T-helper 1 cell (primary cell): ENCODE results near the gene TEDDM1.
"Not testable (repeated sequence)": the region's sequence is repeated elsewhere in the genome, so short reads cannot be mapped to it uniquely, and the experiment has no call there.

Experiments
- DNase-seq, 5 donors: peaks; one replicate each; pipeline ENCODE4 v3.0.0-alpha.2; 2012 to 2020
- total RNA-seq, 4 donors: gene quantifications; one replicate each; lab custom pipeline; 2026; lab: John Stamatoyannopoulos, UW

TEDDM1 gene, protein sequence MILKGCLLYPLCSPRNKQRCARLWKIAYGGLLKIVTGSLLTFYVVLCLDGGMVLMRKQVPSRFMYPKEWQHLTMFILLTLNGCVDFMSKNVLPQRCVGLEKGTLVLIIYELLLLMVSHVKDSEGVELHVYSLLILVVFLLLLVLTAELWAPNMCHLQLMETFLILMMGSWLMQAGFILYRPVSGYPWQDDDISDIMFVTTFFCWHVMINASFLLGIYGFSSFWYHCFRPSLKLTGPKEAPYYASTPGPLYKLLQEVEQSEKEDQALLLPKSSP
- total RNA-seq = 0 to 0.15 (median 0) reads per million in 4 donors

DNA sequence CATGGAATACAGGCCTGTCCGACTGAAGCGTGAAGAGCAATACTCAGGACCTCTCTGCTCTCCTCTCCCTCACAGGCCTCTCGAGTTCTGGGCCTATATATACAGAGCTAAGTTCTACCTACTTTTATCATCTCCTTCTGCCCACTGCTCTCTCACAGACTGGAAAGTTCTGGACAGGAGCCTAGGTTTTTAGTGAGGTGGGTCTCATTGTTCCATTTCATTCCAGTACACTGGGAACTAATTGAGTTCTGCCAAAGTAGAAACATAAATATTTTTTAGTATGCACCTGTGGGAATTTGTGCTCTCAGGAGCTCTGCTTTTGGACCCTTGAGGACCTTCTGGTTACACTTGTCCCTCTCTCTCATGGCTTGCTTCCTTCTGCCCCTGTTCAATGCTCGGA is at the start of gene TEDDM1:
TSS of gene TEDDM1 (minus strand) at position 101 of the 400 bp plus-strand sequence. CDS start 182 bp downstream, outside the sequence.
- no peak for DNase-seq

DNA sequence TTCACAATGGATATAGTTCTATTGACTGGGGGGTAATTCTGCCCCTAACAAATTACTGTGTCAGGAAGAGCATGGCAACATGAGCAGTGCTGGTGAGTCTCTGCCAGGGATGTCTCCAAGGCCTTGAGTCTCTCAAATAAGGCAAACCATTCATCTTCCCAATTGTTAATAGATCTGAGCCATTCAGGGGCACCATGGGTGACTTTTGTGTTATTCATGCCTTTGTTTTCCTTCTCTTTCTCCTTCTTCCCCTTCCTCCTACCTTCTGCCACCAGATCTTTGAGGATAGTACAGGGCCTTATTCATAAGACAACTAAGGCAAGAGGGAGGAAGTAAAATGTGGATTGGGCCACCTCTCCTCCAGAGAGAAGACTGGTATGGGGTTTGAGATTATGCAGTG is 49.6 kb upstream of the TEDDM1 start, which contains the start of gene RGSL1:
TSS of gene RGSL1 (plus strand) at position 60 of the 400 bp plus-strand sequence. CDS start at position 80, 20 bp downstream.
- no peak for DNase-seq

DNA sequence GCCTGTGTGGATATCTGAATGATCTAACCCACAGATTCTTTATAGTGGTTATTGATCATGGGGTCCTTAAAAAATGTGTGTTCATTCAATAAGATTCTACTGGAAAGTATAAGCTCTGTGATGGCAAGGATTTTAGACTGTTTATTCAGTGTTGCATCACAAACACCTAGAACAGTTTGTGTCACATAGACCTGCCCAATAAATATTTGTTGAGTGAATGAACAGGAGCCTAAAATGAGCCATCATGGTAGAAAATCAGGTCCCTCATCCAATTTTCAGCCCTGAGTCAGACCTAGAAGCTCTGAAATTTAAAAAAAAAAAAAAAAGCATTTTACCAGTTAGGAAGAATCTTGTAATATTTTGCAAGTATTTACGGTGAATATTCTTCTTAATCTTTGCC is 47.2 kb upstream of the TEDDM1 start:
- no peak for DNase-seq

DNA sequence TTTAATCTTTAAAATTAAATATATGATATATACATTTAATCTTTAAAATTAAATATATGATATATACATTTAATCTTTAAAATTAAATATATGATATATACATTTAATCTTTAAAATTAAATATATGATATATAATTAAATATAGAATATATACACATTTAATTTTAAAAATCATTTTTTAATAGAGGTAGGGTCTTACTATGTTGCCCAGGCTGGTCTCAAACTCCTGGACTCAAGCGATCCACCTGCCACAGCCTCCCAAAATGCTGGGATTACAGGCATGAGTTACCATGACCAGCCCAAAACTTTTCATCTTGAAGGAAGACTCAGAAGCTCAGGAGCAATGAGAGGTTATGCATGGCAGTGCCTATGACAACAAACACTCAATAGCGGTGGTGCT is 46.7 kb upstream of the TEDDM1 start:
- not testable (repeated sequence) for DNase-seq

DNA sequence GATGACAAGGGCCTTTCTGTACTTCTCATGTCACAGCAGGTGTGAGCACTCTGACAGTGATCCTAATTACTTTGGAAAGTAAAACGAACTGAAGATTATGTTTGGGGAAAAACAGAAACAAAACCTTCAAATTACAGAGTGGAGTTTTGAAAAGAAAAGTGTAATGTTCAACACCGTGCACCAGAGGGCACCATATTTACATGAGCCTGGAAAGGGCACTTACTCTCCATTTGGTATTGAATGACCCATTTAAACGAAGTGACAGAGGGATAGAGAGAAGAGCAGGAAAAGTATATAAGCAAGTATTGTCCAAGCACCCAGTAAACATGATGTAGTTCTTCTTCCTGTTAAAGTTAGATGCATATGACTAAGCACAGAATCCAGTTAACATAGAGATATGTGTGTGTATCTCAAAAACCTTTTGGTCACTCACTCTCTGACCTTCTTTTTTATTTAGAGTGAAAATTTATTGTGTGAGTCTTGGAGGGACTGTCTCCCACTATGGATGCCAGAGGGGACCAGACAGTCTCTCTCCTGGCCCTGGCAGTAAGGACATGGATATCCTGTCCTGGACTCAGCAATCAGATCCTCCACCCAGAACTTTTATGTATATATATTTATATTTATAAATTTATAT is 45.7 kb upstream of the TEDDM1 start:
- DNase-seq = peak in 2 of 5 donors; percentile 10 to 42

DNA sequence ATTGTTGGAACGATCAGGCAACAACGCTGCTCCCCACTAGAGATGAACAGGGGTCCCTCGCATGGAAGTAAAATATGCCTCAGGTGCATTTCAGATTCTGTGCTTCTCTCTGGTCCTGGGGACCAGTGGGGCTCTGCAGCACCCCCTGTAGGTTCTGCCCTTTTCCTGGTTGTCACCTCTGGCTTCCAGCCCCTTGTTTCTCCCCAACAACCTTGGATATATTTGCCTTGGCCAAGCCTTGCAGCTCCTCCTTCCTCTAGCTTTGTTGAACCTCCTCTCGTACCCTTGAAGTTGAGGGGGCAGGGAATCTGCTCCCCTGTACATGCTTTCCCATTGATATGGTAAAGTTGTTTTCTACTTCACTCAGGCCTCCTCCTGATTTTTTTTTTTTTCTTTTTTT is 44.0 kb upstream of the TEDDM1 start:
- DNase-seq = no peak

DNA sequence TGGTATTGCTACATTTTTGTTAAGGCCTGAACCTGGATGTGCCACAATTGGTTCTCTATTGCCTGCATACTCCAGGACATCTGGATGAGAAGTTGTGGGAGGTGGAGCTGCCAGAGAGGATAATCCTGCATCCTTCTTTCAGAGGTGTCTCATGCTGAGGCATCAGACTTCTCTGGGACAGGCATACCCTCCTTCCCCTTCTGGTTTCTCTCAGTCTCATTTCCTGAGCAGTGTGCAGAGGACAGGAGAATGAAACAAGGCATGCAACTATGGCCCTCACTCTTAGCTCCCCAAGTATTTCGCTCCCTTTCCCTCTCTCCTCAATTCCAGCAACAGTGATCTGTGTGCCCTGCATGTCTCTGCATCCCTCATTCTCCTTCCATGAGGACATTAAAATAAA is 41.9 kb upstream of the TEDDM1 start:
- DNase-seq = no peak

DNA sequence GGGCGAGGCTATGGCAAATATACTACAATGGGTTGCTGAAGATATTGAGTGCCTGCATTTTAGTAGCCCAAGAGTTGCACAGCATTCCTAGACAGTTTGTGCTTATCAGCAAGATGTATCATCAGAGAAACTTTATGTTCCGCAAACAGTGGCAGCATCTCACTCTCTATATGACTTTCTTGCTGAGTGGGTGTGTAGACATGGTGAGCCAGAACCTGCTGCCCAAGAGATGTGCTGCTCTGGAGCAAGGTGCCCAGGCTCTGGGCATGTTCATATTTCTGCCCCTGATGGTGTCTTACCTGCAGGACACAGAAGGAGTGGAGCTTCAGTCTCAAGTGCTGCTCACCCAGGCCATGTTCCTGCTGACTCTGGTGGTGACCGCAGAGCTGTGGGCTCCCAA is 41.3 kb upstream of the TEDDM1 start:
- no peak for DNase-seq

DNA sequence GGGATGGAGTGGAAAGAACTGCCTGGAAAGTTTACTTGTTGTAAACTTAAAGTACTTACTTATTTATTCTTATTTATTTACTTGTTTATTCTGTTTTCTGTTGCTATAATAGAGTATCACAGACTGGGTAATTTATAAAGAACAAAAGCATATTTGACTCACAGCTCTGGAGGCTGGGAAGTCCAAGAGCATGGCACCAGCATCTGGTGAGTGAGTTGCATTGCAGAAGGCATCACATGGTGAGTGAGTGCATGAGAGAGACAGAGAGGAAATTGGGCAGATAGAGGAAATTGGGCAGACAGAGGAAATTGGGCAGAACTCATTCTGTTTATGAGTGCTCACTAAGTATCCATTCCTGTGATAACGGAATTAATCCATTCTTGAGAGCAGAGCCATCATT is 37.9 kb upstream of the TEDDM1 start:
- DNase-seq = no peak

DNA sequence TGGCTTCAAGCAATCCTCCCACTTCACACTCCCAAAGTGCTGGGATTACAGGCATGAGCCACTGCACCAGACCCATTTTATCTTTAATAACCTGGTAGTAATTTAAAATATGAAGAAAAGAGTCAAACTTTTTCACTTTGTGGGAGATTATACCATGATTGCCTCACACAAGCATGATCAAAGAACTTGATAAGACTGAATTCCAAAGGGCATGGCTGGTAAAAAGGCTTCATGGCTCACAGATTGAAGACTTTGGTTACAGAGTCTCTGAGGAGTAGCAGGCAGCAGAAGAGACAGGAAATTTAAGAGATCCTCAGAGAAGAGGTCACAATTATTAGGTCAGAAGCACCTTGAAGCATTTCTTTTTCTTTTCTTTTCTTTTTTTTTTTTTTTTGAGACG is 33.1 kb upstream of the TEDDM1 start:
- no peak for DNase-seq

DNA sequence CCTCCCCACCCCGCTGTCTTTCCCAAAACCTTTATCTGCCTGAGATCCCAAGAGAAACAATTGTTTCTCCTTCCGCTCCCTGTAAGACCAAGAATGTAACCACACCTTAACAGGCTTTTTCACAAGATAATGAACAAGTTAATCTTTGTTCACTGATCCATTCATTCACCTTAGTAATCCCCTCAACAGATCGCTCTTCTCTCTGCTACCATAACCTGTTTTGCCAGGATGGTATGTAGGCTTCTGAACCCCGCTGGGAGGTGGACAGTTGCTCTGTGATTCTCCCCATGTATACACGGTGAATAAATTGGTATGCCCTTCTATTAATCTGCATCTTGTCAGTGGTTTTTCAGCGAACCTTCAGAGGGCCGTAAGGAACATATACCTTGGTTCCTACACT is 30.8 kb upstream of the TEDDM1 start:
- DNase-seq = no peak

DNA sequence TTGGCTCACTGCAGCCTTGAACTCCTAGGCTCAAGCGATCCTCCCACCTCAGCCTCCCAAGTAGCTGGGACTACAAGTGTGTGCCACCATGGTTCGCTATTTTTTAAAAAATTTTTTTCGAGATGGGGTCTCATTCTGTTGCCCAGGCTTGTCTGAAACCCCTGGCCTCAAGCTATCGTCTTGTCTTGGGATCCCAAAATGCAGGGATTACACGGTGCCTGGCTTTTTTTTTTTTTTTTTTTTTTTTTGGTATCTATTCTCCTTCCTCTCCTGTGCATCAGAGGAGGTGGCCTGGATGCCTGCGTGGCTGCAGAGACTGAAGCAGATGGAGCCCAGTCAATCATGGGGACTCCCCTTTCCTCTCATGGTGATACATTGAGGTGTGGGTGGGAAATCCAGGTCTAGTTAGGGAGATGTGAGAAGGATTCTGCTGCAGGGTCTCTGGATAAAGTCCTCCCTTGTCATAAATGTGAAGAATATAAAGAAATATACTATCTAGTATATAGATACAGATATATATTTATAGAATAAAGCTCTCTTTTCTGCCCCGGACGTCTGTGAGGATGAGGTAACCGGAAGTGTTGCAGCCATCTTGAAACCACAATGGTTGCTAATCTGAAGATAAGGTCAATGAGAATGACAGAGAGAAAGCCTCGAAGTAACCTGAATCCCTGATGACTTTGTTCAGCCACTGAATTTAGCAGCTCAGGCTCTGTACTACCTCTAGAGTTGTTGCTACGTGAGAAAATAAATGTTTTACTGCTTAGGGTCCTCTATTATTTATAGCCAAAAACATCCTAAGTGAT is 30.0 kb upstream of the TEDDM1 start:
- peak in 3 of 5 donors; percentile 12 to 70 (median 15) for DNase-seq

DNA sequence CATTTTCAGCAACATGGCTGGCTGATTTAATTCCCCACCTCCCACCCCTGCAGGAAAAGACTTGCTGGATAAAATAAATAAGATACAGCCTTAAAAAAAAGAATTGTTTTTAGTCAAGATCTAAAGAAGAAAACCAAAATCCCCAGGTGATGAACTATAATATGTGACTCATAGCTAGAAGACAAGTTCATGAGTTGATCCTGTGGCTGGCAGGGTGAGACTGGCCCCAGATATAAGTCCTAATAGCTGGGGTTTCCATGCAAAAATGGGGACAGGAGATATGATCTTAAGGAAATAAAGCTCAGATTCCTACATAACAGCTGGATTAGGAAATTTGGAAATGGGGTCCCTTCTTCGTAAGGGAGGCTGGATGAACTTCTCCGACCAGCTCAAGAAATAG is 27.6 kb upstream of the TEDDM1 start:
- DNase-seq = no peak

DNA sequence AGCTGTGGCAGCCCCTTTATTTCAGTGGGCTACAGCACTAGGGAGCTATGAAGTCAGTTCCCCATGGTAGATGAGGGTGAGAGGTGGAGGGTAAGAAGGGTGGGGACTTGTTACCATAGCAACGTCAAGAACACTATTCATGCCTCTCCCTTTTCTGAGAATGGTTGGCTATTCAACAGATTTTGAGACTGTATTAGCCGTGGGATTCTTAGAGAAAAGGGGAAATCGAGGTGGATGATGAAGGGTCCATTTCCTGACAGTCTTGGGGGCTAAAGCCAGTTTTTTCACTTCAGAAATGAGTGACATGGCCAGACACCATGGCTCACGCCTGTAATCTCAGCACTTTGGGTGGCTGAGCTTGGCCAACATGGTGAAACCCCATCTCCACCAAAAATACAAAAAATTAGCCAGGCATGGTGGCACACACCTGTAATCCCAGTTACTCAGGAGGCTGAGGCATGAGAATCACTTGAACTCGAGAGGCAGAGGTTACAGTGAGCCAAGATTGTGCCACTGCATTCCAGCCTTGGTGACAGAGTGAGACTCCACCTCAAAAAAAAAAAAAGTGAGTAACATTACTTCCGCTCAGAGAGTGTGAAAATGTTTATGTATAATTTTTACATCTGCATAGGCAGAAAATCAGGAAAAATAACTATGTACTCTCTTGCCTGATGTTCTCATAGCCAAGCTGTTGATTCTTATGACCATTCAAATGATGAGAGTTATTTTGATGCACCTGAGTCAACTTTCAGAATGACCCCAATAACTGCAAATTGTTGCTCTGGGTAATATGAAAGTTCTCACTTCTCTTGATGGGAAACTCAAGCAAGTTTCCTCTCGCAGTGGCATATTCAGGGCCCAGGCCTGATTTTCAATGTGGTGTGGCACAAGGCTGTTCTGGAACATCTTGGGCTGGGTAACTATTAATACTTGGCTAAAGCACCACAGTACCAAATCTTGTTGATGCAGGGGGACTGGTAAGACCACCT is 26.3 kb upstream of the TEDDM1 start:
- no peak for DNase-seq

DNA sequence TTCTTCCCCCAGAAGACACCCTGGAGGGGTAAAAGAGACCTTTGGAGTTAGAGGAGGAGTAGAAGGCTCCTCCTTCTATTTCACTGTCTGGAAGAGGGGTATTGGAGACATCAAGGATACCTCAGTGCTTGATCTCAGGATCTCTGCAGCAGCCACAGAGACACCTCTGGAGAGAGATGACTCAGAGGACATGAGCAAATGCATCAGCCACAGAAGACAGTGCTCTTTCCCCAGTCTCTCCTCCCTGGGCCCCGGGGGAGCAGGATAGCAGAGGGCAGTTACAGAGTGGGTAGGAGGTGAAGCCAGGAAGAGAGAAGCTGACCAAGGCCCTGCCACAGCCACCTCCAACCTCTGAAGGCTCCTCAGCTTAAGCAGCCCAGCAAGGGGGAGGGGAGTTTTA is 15.3 kb upstream of the TEDDM1 start:
- DNase-seq = no peak

DNA sequence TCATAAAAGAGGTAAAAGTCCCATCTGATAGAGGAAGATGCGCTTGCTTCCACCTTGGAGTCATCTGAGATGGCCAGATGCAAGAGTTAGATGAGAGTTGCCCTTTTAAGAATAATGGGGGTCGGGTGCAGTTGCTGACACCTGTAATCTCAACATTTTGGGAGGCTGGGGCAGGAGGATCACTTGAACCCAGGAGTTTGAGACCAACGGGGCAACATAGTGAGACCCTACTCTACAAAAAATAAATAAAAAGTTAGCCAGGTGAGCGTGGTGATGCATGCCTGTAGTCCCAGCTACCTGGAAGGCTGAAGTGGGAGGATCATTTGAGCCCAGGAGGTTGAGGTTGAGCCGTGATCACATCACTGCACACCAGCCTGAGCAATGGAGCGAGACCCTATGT is 13.5 kb upstream of the TEDDM1 start:
- no peak for DNase-seq

DNA sequence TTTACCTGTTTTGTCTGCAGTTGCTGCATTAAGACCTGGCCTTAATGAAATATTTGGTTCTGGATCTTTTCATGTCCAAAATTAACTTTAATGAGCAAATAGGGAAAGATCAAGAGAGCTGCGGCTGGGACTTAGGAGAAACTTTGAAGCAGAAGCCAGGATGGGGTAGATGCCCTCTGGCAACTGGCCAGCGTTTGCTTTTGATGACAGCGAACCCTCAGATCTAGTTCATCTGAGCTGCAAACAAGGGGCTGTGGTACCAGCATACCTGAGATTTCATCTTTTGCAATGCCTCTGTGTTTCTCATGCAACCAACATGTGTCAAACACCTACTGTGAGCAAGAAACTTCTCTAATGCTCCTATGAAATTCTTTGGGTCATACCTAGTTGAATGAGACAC is 13.0 kb upstream of the TEDDM1 start:
- DNase-seq = no peak

DNA sequence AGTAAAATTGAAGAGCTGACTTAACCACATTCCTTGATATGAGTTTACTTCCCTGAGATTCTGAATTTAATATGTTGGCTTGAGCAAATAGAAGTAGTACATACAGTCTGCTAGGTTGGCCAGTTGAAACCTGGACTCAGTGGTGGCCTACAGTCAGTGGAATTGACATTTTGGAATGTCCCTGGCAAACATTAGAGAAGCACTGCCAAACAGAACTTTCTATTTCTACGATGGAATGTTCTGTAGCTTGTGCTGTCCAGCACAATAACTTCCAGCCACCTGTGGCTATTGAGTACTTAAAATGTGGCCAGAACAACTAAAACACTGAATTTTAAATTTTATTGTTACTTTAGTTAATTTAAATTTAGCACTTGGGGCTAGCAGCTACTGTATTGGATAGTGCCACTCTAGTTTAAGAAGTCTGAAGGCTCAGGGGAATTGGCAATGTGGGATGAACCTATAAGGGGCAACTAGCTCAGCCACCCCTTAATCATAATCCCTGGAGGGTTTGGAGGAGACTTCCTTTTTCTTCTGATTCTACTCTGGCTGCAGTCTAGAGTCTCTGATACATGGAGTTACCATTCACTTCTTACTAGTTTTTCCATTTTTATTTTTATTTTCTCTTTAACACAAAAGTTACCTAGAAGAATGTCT is 10.3 kb upstream of the TEDDM1 start:
- DNase-seq = no peak

DNA sequence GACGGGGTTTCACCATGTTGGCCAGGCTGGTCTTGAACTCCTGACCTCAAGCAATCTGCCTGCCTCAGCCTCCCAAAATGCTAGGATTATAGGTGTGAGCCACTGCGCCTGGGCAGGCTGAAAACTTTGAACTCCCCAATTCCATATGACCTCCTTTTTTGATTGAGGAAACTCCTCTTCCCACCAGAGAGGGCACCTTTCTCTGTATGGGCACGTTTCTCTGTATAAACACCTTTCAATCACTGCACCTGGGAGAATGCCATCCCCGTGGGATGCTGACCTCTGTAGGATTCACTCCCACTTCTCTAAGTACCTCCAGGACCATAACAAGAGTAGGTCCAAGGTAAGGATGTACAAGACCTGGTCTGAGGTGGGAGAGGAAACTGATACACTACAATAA is 9.7 kb upstream of the TEDDM1 start:
- DNase-seq = no peak

DNA sequence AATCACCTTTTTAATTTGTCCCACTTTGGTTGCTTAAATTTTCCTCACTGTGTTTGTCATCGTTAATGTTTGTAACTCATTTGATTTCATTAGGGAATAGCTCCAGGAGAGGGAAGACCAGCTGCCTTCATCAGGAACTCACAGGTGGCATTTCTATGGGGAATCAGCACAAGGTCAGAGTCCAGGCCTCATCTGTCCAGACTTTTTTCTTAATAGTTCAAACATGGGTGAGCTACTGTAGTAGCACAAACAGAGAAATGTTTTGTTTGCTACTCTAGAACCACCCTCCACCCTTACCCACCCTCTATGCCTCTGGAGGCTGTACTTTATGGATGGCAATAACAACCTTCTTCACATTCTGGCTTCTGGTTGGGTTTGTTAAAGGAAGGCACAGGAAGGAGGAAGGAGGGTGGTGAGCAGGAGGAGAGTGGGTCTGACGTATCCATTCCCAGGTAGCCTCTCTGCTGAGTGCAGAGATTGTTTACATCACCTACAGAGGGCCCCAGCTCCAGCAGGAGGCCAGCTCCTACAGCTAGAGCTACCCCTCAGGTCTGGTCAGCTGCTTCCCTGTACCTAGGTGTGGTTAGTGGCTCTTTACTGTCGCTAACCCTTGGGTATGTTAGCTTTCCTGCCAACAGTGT is 8.1 kb upstream of the TEDDM1 start:
- DNase-seq = no peak

DNA sequence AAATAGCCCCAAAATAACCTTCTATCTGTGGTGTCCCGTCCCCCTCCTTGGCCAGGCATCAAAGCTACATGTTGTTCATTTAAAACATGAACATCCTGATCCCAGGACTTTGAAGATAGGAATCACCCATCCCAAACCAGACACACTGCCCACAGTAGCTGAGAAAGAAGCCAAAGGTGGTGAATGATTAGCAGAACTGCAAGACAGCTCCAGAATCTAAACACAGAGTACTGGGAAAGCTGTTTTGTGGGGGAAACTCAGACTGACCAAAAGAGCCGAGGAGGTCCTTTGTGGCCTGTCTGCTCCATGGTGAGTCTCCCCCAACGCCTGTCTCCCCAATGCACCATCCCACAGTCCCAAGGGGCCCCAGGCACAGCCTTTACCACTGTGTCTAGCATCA is 7.3 kb upstream of the TEDDM1 start:
- no peak for DNase-seq
